Activated T-cell treated with anti-CD3 and anti-CD28 coated beads, Interleukin-2, amount 50 U/mL, for 72 hours (primary cell): Measurements from ENCODE around the gene DHX29. TPM values are rescaled to one million over a fixed set of nuclear protein-coding genes. Genes with fewer than 3 reads are reported as not detected.

Source experiments
- ATAC-seq, 2 donors: fragments of 150-1000 bp; cut with Tn5 transposase; replicated peaks in 1 of 2; 2 replicates each; pipeline ENCODE4 v1.10.0; 2021; ENCODE audit warnings: moderate library complexity in 2 of 2, mild to moderate bottlenecking in 1 of 2
- DNase-seq, 2 donors: peaks; one replicate each; pipeline ENCODE4 v3.0.0; 2021 to 2022; ENCODE audit warnings: mixed read lengths in 1 of 2
- H3K27ac Mint-ChIP-seq: one replicate; pipeline ENCODE4 v1.8.0; 2022; ENCODE audit warnings: mild to moderate bottlenecking, moderate library complexity, mixed read lengths
- H3K27me3 Mint-ChIP-seq: one replicate; pipeline ENCODE4 v1.8.0; 2022; ENCODE audit warnings: low read depth, mixed read lengths
- H3K36me3 Mint-ChIP-seq, 2 donors: one replicate each; pipeline ENCODE4 v1.8.0; 2022; ENCODE audit warnings: mixed read lengths in 2 of 2, mild to moderate bottlenecking in 1 of 2; ENCODE audit not compliant: insufficient read depth in 2 of 2
- H3K4me1 Mint-ChIP-seq: one replicate; pipeline ENCODE4 v1.8.0; 2022; ENCODE audit warnings: low read depth, mixed read lengths
- H3K4me3 Mint-ChIP-seq, 2 donors: one replicate each; pipeline ENCODE4 v1.8.0; 2022; ENCODE audit warnings: mild to moderate bottlenecking in 2 of 2, mixed read lengths in 2 of 2, moderate library complexity in 2 of 2
- H3K9me3 Mint-ChIP-seq, 2 donors: one replicate each; pipeline ENCODE4 v1.8.0; 2022; ENCODE audit warnings: mixed read lengths in 2 of 2
- total RNA-seq, 2 donors: library from RNA; stranded (reverse); gene quantifications; one replicate each; pipeline ENCODE4 v1.2.3, GENCODE V29; 2022

The DHX29 gene
- total RNA-seq, 2 donors from 2014 or later, result 11.6 to 14.7 TPM

- Mint-ChIP-seq H3K4me1 (peaks cover 7% of the 10 kb centered on the region), H3K27ac (no peak overlapping the region), H3K36me3 (peaks cover 0 to 5% of the 10 kb centered on the region in 2 donors), H3K4me3 (no peak overlapping the region), H3K9me3 (peaks cover 0 to 2% of the 10 kb centered on the region in 2 donors), H3K27me3 (no peaks in the 10 kb centered on the region)
- DNase-seq, result no peak
- no peak for ATAC-seq
These were observed 2.9 kb downstream of the DHX29 start for GRCh38 chr5:55304584-55304983.

DNA sequence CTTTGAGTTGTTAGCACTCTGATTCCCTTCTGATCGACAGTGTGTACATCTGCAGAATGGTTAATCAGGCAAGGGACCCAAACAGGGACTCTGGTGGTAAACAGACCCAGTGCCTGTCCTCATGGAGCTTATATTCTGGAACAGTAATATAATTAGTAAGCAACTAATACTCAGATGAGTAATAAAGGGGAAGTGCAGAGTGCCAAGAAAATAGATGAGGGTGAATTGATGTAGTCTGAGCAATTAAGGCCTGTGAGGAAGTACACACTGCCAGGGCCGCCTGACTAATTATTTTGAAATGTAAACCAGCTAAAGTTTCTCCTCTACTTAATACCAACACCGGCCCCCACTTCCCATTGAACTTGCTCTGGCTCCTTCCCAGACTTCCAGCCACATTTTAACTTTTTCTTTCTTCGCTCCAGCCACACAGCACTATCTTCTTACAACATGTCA, 4.2 kb downstream of the DHX29 start:
- no peak for DNase-seq
- Mint-ChIP-seq H3K4me3 (no peak overlapping the region), H3K27me3 (no peaks in the 10 kb centered on the region), H3K4me1 (peaks cover 7% of the 10 kb centered on the region), H3K9me3 (peaks cover 0 to 2% of the 10 kb centered on the region in 2 donors), H3K27ac (no peak overlapping the region), H3K36me3 (peaks cover 0 to 5% of the 10 kb centered on the region in 2 donors)
- no peak for ATAC-seq

DNA sequence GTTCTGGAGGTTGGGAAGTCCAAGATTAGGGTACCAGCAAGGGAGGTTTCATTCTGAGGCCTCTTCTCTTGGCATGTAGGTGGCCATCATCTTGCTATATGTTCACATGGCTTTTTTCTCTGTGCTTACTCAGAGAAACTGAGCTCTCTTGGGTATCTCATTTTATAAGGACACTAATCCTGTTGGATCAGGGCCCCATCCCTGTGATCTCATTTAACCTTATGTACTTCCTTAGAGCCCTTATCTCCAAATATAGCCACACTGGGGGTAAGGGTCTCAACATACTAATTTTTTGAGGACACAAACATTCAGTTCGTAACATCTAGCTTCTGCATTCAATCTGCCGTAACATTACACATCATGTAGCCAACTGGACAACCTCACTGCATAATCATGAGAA, 6.6 kb downstream of the DHX29 start:
- peaks cover 0 to 9% of the 10 kb centered on the region in 2 donors for H3K36me3 Mint-ChIP-seq
- no peak overlapping the region for H3K27ac Mint-ChIP-seq
- no peaks in the 10 kb centered on the region for H3K27me3 Mint-ChIP-seq
- ATAC-seq (no peak), DNase-seq (no peak)
- peaks cover 0 to 2% of the 10 kb centered on the region in 2 donors for H3K9me3 Mint-ChIP-seq
- peaks cover 7% of the 10 kb centered on the region for H3K4me1 Mint-ChIP-seq
- H3K4me3 Mint-ChIP-seq, result no peak overlapping the region

DNA sequence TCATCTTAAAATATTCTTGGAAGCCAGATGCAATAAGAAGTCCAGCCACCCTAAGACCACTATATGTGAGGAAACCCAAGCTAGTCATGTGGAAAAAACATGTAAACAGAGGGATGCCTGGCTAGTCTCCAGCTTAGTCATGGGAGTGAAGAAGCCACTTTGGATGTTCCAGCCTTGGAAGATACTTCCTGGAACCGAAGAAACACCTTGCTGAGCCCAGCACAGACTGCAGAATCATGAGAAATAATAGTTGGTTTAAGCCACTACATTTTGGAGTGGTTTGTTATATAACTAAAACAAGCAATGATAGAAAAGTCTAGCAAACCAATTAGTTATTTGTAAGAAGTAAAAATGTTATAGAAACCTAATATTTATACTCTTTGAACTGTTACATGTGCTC, 12.6 kb downstream of the DHX29 start:
- no peaks in the 10 kb centered on the region for H3K4me1 Mint-ChIP-seq
- ATAC-seq (no peak), DNase-seq (no peak)
- no peaks in the 10 kb centered on the region for H3K9me3 Mint-ChIP-seq
- peaks cover 6 to 24% of the 10 kb centered on the region in 2 donors for H3K36me3 Mint-ChIP-seq
- H3K27ac Mint-ChIP-seq, result no peak overlapping the region
- H3K27me3 Mint-ChIP-seq, result no peaks in the 10 kb centered on the region
- H3K4me3 Mint-ChIP-seq, result no peak overlapping the region

GRCh38 chr5:55290991-55291390, 16.5 kb downstream of the DHX29 start:
- Mint-ChIP-seq H3K9me3 (no peaks in the 10 kb centered on the region), H3K36me3 (peaks cover 6 to 21% of the 10 kb centered on the region in 2 donors), H3K27ac (no peak overlapping the region), H3K27me3 (no peaks in the 10 kb centered on the region), H3K4me3 (no peak overlapping the region), H3K4me1 (no peaks in the 10 kb centered on the region)
- no peak for ATAC-seq
- no peak for DNase-seq

DNA sequence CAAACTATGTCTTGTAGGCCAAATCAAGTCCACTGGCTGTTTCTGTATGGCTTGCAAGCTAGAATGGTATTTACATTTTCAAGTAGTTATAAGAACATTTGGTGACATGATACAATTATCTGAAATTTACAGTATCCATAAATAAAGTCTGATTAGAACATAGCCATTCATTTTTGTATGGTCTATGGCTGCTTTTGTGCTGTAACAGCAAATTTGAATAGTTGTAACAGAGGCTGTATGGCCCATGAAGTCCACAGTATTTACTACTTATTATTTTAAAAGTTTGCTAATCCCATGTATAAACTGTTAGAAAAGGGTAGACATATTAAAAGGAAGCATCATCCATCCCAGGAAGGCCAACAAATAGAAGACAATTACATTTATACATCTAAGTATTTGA, 17.7 kb downstream of the DHX29 start:
- ATAC-seq (no peak), DNase-seq (no peak)
- Mint-ChIP-seq H3K27me3 (no peaks in the 10 kb centered on the region), H3K36me3 (peaks cover 5 to 18% of the 10 kb centered on the region in 2 donors), H3K4me1 (no peaks in the 10 kb centered on the region), H3K9me3 (no peaks in the 10 kb centered on the region), H3K27ac (no peak overlapping the region), H3K4me3 (no peak overlapping the region)

DNA sequence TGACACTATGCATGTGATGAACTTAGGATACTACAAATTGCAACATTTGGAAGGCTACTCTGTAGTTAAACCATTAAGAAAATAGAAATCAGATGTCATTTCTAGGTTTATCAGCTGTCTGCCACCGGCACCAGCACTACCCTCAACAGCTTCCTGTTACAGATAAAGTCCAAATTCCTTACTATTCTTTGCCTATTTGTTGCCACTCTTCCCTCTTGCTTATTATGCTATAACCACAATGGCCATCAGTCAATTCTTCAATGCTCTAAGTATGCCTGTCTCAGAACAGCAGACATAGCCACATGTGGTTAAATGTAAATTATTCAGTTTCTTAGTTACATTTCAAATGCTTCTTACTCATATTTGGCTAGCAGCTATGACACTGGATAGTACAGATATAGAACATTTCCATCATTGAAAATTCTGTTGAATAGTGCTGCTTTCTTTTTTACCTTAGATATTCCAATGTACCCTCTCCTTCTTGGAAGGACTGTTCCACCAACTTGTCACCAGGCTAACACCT, 21.0 kb downstream of the DHX29 start:
- H3K4me3 Mint-ChIP-seq, result no peak overlapping the region
- no peaks in the 10 kb centered on the region for H3K4me1 Mint-ChIP-seq
- H3K27me3 Mint-ChIP-seq, result no peaks in the 10 kb centered on the region
- no peaks in the 10 kb centered on the region for H3K9me3 Mint-ChIP-seq
- ATAC-seq (no peak), DNase-seq (no peak)
- H3K36me3 Mint-ChIP-seq, result peaks cover 0 to 6% of the 10 kb centered on the region in 2 donors
- no peak overlapping the region for H3K27ac Mint-ChIP-seq

DNA sequence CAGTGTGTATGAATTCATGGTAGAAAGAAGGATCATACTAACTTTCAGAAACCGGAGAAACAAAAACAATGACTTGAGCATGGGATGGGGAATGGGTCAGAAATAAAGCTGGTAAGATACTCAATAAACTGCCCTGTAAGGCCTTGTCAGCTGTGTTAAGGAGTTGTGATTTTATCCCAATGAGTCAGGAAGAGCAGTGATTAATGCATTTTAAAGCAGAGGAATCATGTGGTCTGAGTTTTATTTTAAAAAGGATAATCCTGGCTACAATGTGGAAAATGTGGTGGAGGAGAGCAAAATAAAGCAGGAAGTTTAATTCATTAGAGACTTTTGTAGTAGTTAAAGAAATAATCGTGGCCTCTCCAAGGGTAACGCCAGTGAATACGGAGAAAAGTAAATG, 28.7 kb downstream of the DHX29 start:
- peaks cover 3 to 21% of the 10 kb centered on the region in 2 donors for H3K36me3 Mint-ChIP-seq
- no peaks in the 10 kb centered on the region for H3K9me3 Mint-ChIP-seq

DNA sequence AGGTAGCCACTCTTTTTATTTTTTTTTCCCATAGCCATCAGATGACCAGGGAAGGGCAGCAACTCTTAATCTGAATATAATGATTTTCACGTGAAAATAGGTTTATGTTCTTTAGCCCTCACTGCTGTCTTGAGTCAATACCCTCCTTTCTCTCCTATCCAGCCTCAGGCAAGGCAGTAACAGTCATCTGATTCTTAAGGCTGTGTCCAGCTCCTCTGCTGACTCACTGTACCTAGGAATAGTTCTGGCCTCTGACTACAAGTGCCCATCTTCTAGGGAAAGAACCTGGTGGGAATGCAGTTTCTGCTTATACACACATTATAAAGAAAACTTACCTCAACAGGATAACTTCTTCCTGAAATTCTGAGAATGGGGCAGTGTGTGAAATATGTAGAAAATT, 30.7 kb downstream of the DHX29 start:
- Mint-ChIP-seq H3K36me3 (peaks cover 3 to 19% of the 10 kb centered on the region in 2 donors), H3K27ac (no peak overlapping the region), H3K4me3 (no peak overlapping the region), H3K27me3 (no peaks in the 10 kb centered on the region), H3K4me1 (no peaks in the 10 kb centered on the region), H3K9me3 (no peaks in the 10 kb centered on the region)
- DNase-seq (no peak), ATAC-seq (no peak)

More for the DNA sequence above, 28.7 kb downstream of the DHX29 start:
- DNase-seq (no peak), ATAC-seq (no peak)
- Mint-ChIP-seq H3K4me3 (no peak overlapping the region), H3K27ac (no peak overlapping the region), H3K27me3 (no peaks in the 10 kb centered on the region), H3K4me1 (no peaks in the 10 kb centered on the region)

DNA sequence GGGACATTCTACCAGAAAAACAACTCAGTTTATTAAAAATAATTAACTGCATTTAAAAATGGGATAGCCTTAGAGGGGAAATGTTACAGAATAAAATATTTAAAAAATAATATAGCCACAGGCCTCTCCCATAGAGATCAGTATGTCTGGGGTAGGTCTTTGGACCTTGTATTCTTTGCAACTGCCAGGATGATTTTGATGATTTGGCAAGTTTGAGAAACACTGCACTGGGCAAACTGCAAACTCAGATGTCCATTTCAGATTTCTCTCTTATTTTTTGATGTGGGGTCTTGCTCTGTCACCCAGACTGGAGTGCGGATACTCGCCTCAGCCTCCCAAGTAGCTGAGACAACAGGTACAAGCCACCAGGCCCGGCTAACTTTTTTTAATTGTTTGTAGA, 49.2 kb downstream of the DHX29 start:
- H3K9me3 Mint-ChIP-seq, result no peaks in the 10 kb centered on the region
- ATAC-seq (no peak), DNase-seq (no peak)
- peaks cover 0 to 5% of the 10 kb centered on the region in 2 donors for H3K36me3 Mint-ChIP-seq
- H3K4me1 Mint-ChIP-seq, result no peaks in the 10 kb centered on the region
- no peak overlapping the region for H3K4me3 Mint-ChIP-seq
- no peaks in the 10 kb centered on the region for H3K27me3 Mint-ChIP-seq
- no peak overlapping the region for H3K27ac Mint-ChIP-seq

GRCh38 chr5:55254802-55255201, 52.7 kb downstream of the DHX29 start:
- no peaks in the 10 kb centered on the region for H3K9me3 Mint-ChIP-seq
- ATAC-seq (no peak), DNase-seq (no peak)
- H3K4me1 Mint-ChIP-seq, result no peaks in the 10 kb centered on the region
- no peaks in the 10 kb centered on the region for H3K27me3 Mint-ChIP-seq
- no peak overlapping the region for H3K4me3 Mint-ChIP-seq
- H3K36me3 Mint-ChIP-seq, result no peaks in the 10 kb centered on the region
- H3K27ac Mint-ChIP-seq, result no peak overlapping the region

DNA sequence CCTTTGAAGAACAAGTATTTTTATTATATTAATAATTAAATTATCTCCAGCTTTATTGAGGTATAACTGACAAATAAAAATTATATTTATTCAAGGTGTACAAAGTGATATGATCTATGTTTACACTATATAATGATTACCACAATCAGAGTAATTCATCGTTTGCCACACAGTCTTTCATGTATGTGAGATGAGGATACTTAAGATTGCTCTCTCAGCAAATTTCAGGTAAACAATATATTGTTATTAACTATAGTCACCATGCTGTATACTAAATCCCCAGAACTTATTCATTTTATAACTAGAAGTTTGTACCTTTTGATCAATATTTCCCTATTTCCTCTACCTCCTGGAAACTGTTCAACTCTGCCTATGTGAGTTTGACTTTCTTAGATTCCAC, 57.4 kb downstream of the DHX29 start:
- H3K36me3 Mint-ChIP-seq, result peaks cover 3 to 4% of the 10 kb centered on the region in 2 donors
- H3K27me3 Mint-ChIP-seq, result no peaks in the 10 kb centered on the region
- H3K9me3 Mint-ChIP-seq, result peaks cover 4 to 5% of the 10 kb centered on the region in 2 donors
- no peak overlapping the region for H3K27ac Mint-ChIP-seq
- DNase-seq (no peak), ATAC-seq (no peak)
- H3K4me3 Mint-ChIP-seq, result no peak overlapping the region
- no peaks in the 10 kb centered on the region for H3K4me1 Mint-ChIP-seq

DNA sequence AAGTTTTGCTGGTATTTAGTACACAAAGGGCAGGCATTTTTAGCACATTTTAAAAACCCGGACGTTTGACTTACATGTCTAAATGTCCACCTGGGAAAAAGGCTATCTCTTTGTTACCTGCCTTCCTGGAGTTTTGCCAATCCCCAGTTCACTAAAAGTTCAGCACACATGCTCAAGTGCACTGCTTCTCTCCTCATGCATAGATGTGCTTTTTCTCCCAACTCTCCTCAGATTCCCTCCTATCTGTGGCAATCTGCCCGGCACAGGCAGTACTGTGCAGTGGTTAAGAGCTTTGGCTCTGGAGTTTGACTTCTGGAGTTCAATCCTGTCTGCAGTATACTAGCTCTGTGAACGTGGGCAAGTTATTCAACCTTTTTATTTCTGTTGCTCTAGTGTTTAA, 65.7 kb downstream of the DHX29 start:
- no peak for ATAC-seq

DNA sequence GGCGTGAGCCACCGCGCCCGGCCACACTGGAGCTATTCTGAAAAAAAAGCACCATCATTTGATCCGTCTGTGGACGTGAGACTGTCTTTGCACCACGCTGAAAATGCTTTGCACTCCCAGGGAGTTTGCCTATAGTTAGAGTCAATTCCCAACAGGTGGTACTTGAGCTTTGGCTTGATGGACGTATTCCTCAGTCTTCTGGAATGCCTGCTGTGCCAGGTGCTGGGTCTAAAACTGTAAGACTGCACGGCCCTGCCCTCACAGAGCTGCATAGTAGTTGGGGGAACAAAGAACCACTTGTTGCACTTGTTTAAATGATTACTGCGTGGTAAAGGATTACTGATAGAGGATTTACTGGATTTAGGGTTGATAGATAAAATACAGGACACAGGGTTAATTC, 70.7 kb downstream of the DHX29 start:
- Mint-ChIP-seq H3K4me3 (no peak overlapping the region), H3K27me3 (peaks cover 67% of the 10 kb centered on the region), H3K4me1 (peaks cover 19% of the 10 kb centered on the region)

More for the DNA sequence above, 65.7 kb downstream of the DHX29 start:
- no peak for DNase-seq
- H3K27ac Mint-ChIP-seq, result no peak overlapping the region
- H3K4me1 Mint-ChIP-seq, result no peaks in the 10 kb centered on the region
- H3K9me3 Mint-ChIP-seq, result peaks cover 0 to 2% of the 10 kb centered on the region in 2 donors
- peaks cover 33% of the 10 kb centered on the region for H3K27me3 Mint-ChIP-seq
- peaks cover 0 to 1% of the 10 kb centered on the region in 2 donors for H3K36me3 Mint-ChIP-seq
- no peak overlapping the region for H3K4me3 Mint-ChIP-seq

More for the DNA sequence above, 70.7 kb downstream of the DHX29 start:
- Mint-ChIP-seq H3K36me3 (peaks cover 0 to 1% of the 10 kb centered on the region in 2 donors), H3K9me3 (no peaks in the 10 kb centered on the region), H3K27ac (no peak overlapping the region)
- DNase-seq (no peak), ATAC-seq (no peak)
